Vagina (tissue), 2 donors: ENCODE data around the gene TUBB1. TPM values are rescaled to one million over a fixed set of nuclear protein-coding genes. Genes with fewer than 3 reads are reported as not detected.
A peak's percentile ranks its signal among the peaks of the same experiment; 100 is the strongest.
"Not testable (repeated sequence)": the region's sequence is repeated elsewhere in the genome, so short reads cannot be mapped to it uniquely, and the experiment has no call there.

Experiments used
- DNase-seq, 2 donors: peaks; one replicate each; pipeline ENCODE4 v3.0.0-alpha.2; 2017; ENCODE audit errors: extremely low spot score in 2 of 2
- H3K27ac ChIP-seq: fragments of 200-600 bp; sonication (generic); one replicate; pipeline ENCODE4 v1.5.1; 2019
- H3K27me3 ChIP-seq: fragments of 200-600 bp; sonication (generic); one replicate; pipeline ENCODE4 v1.5.1; 2019
- H3K36me3 ChIP-seq, 2 donors: fragments of 200-600 bp; sonication (generic); one replicate each; pipeline ENCODE4 v1.5.1; 2017 to 2019
- H3K4me1 ChIP-seq: fragments of 200-600 bp; sonication (generic); one replicate; pipeline ENCODE4 v1.5.1; 2019
- H3K4me3 ChIP-seq, 2 donors: fragments of 200-600 bp; sonication (generic); 1 replicate in 1 of 2; 2 replicates in 1 of 2; pipeline ENCODE4 v1.5.1; 2016 to 2019
- H3K9me3 ChIP-seq: fragments of 200-600 bp; sonication (generic); one replicate; pipeline ENCODE4 v1.5.1; 2019
- CTCF ChIP-seq, 3 experiments: fragments of 450-650 bp in 2 of 3; fragments of 200-600 bp in 1 of 3; sonication (generic) in 1 of 3; IDR thresholded peaks; one replicate each; pipeline ENCODE4 v1.5.1; 2017 to 2019; ENCODE audit warnings: antibody characterized with exemption in 3 of 3, mild to moderate bottlenecking in 2 of 3, moderate library complexity in 2 of 3
- POLR2A ChIP-seq, 2 donors: fragments of 450-650 bp; IDR thresholded peaks; one replicate each; pipeline ENCODE4 v1.6.1; 2017; ENCODE audit warnings: antibody characterized with exemption in 2 of 2, mild to moderate bottlenecking in 2 of 2, moderate library complexity in 2 of 2
- POLR2AphosphoS5 ChIP-seq, 2 donors: sonication (generic); formaldehyde crosslinking; IDR thresholded peaks; one replicate each; pipeline ENCODE4 v1.9.0; 2017; ENCODE audit warnings: antibody characterized with exemption in 2 of 2, mild to moderate bottlenecking in 2 of 2, low read depth in 1 of 2; ENCODE audit not compliant: insufficient read depth in 1 of 2
- intact Hi-C: fragments of 100-400 bp; cut with DNase I; formaldehyde crosslinking; loops from one replicate; pipeline ENCODE4 v1.15.1; 2023
- total RNA-seq: library from RNA; depleted of rRNA; stranded (reverse); fragments of >200 nt; gene quantifications from one replicate; pipeline ENCODE4 v1.2.3, GENCODE V29; 2016

TUBB1 gene
- total RNA-seq, 1 donor from 2014 or later, result not detected

- no peak for DNase-seq
- TF ChIP-seq POLR2AphosphoS5 (IDR thresholded peaks at IDR 0.05; ENCODE audit: insufficient read depth in 1 of 2, low read depth in 1 of 2), result no peak
- no peak for TF ChIP-seq POLR2A (IDR thresholded peaks at IDR 0.05)
- TF ChIP-seq CTCF (IDR thresholded peaks at IDR 0.05), result no peak
- no peaks in the 10 kb centered on the region for H3K27me3 ChIP-seq
- H3K27ac ChIP-seq, result no peak overlapping the region
- H3K9me3 ChIP-seq, result no peaks in the 10 kb centered on the region
- H3K4me1 ChIP-seq, result peaks cover 33% of the 10 kb centered on the region
- H3K36me3 ChIP-seq, result peaks cover 0 to 27% of the 10 kb centered on the region in 2 donors
- no peak overlapping the region for H3K4me3 ChIP-seq
- intact Hi-C loops, result loop anchor here (5.0 kb wide), 1 partner anchor 58 kb away; the partner anchor contains the start of gene NELFCD
Measured at GRCh38 chr20:59040667-59041066, 21.4 kb downstream of the TUBB1 start.

GRCh38 chr20:59041487-59041886, 22.3 kb downstream of the TUBB1 start:
- H3K27ac ChIP-seq, DNase-seq, H3K27me3 ChIP-seq, H3K9me3 ChIP-seq: not testable (repeated sequence)
- H3K4me3 ChIP-seq, result peak overlapping the region; percentile 73 to 91
- H3K4me1 ChIP-seq, result peaks cover 33% of the 10 kb centered on the region
- peaks cover 0 to 19% of the 10 kb centered on the region in 2 donors for H3K36me3 ChIP-seq
- intact Hi-C loops, result loop anchor here (5.0 kb wide), 1 partner anchor 59 kb away; the partner anchor contains the start of gene NELFCD

- peaks cover 33% of the 10 kb centered on the region for H3K4me1 ChIP-seq
- TF ChIP-seq POLR2AphosphoS5 (IDR thresholded peaks at IDR 0.05; ENCODE audit: insufficient read depth in 1 of 2, low read depth in 1 of 2), result peak in 1 of 2 donors; percentile 71
- TF ChIP-seq CTCF (IDR thresholded peaks at IDR 0.05), result no peak
- no peaks in the 10 kb centered on the region for H3K27me3 ChIP-seq
- DNase-seq, result no peak
- no peaks in the 10 kb centered on the region for H3K9me3 ChIP-seq
- intact Hi-C loops, result loop anchor here (5.0 kb wide), 1 partner anchor 60 kb away; the partner anchor contains the start of gene NELFCD
- H3K4me3 ChIP-seq, result peak within 1 kb of the TSS; percentile 73 to 91
- peaks cover 0 to 11% of the 10 kb centered on the region in 2 donors for H3K36me3 ChIP-seq
- H3K27ac ChIP-seq, result peak within 1 kb of the TSS; percentile 88
Measured at GRCh38 chr20:59042151-59042795, 23.0 kb downstream of the TUBB1 start, which contains the start of gene PRELID3B. Gene PRELID3B (minus strand): TSS chr20:59042786. CDS start chr20:59042730, 56 bp downstream.

GRCh38 chr20:59042796-59043631, 23.8 kb downstream of the TUBB1 start:
- Histone ChIP-seq H3K4me3 (peak overlapping the region; percentile 73 to 91), H3K27me3 (no peaks in the 10 kb centered on the region), H3K4me1 (peaks cover 33% of the 10 kb centered on the region), H3K36me3 (peaks cover 0 to 3% of the 10 kb centered on the region in 2 donors), H3K9me3 (no peaks in the 10 kb centered on the region), H3K27ac (peak overlapping the region; percentile 88)
- DNase-seq, result no peak
- TF ChIP-seq CTCF (IDR thresholded peaks at IDR 0.05), result peak in 1 of 3 experiments; percentile 20
- TF ChIP-seq POLR2AphosphoS5 (IDR thresholded peaks at IDR 0.05; ENCODE audit: insufficient read depth in 1 of 2, low read depth in 1 of 2), result peak in 1 of 2 donors; percentile 22
- no peak for TF ChIP-seq POLR2A (IDR thresholded peaks at IDR 0.05)
- intact Hi-C loops, result loop anchor here (5.0 kb wide), 1 partner anchor 61 kb away; the partner anchor contains the start of gene NELFCD

GRCh38 chr20:59043698-59044097, 24.5 kb downstream of the TUBB1 start:
- no peak for TF ChIP-seq POLR2A (IDR thresholded peaks at IDR 0.05)
- TF ChIP-seq POLR2AphosphoS5 (IDR thresholded peaks at IDR 0.05; ENCODE audit: insufficient read depth in 1 of 2, low read depth in 1 of 2), result peak in 1 of 2 donors; percentile 36
- no peak for DNase-seq
- Histone ChIP-seq H3K36me3 (no peaks in the 10 kb centered on the region), H3K4me3 (no peak overlapping the region), H3K4me1 (peaks cover 33% of the 10 kb centered on the region), H3K9me3 (no peaks in the 10 kb centered on the region), H3K27me3 (no peaks in the 10 kb centered on the region), H3K27ac (peak overlapping the region; percentile 58)
- intact Hi-C loops, result loop anchor here (5.0 kb wide), 1 partner anchor 61 kb away; the partner anchor contains the start of gene NELFCD
